SK-N-SH treated with all-trans-retinoic acid at 6 μM for 48 hours (cell line): ENCODE data around the gene FOLR2.
A peak's percentile ranks its signal among the peaks of the same experiment; 100 is the strongest.

ENCODE experiments used
- ATAC-seq: fragments of 200-7000 bp; cut with Tn5 transposase; 3 replicates; pipeline ENCODE4 v1.9.1; 2020; ENCODE audit warnings: mild to moderate bottlenecking, moderate library complexity
- ARNTL ChIP-seq: fragments of 450-650 bp; formaldehyde crosslinking; IDR thresholded peaks from 2 replicates; pipeline ENCODE4 v1.5.0; 2020; ENCODE audit warnings: low read depth, mild to moderate bottlenecking, moderate library complexity, borderline replicate concordance
- BACH2 ChIP-seq: fragments of 250-450 bp; sonication (Bioruptor Pico); IDR thresholded peaks from 2 replicates; pipeline ENCODE4 v1.9.0; 2021; ENCODE audit warnings: mild to moderate bottlenecking, borderline replicate concordance
- CSDC2 ChIP-seq: fragments of 250-450 bp; sonication (Bioruptor Pico); IDR thresholded peaks from 2 replicates; pipeline ENCODE4 v1.5.0; 2020; ENCODE audit warnings: mild to moderate bottlenecking, moderate library complexity
- CSRNP3 ChIP-seq: fragments of 250-450 bp; sonication (Bioruptor Pico); IDR thresholded peaks from 2 replicates; pipeline ENCODE4 v1.5.1; 2021; ENCODE audit warnings: mild to moderate bottlenecking, moderate library complexity
- ESRRG ChIP-seq: fragments of 250-450 bp; sonication (Bioruptor Pico); IDR thresholded peaks from 2 replicates; pipeline ENCODE4 v1.6.1; 2021; ENCODE audit warnings: mild to moderate bottlenecking
- GLIS3 ChIP-seq: fragments of 250-450 bp; sonication (Bioruptor Pico); IDR thresholded peaks from 2 replicates; pipeline ENCODE4 v1.5.0; 2020; ENCODE audit warnings: mild to moderate bottlenecking, moderate library complexity
- ISL1 ChIP-seq: fragments of 250-450 bp; sonication (Bioruptor Pico); IDR thresholded peaks from 2 replicates; pipeline ENCODE4 v2.1.2; 2022; ENCODE audit warnings: mild to moderate bottlenecking, moderate library complexity
- OSR1 ChIP-seq: fragments of 250-450 bp; sonication (Bioruptor Pico); IDR thresholded peaks from 2 replicates; pipeline ENCODE4 v1.8.0; 2022; ENCODE audit warnings: moderate library complexity, mild to moderate bottlenecking, inconsistent platforms
- PATZ1 ChIP-seq: fragments of 250-450 bp; sonication (Bioruptor Pico); IDR thresholded peaks from 2 replicates; pipeline ENCODE4 v1.8.0; 2020; ENCODE audit warnings: mild to moderate bottlenecking, moderate library complexity, borderline replicate concordance
- POU6F1 ChIP-seq: fragments of 250-450 bp; sonication (Bioruptor Pico); IDR thresholded peaks from 2 replicates; pipeline ENCODE4 v1.8.0; 2021; ENCODE audit warnings: low read depth, mild to moderate bottlenecking, moderate library complexity, borderline replicate concordance
- PPARA ChIP-seq: fragments of 250-450 bp; sonication (Bioruptor Pico); IDR thresholded peaks from 2 replicates; pipeline ENCODE4 v1.5.0; 2020; ENCODE audit warnings: mild to moderate bottlenecking, borderline replicate concordance
- RARB ChIP-seq: fragments of 250-450 bp; sonication (Bioruptor Pico); IDR thresholded peaks from 2 replicates; pipeline ENCODE4 v1.8.0; 2021; ENCODE audit warnings: mild to moderate bottlenecking, moderate library complexity
- SNAI2 ChIP-seq: fragments of 250-450 bp; sonication (Bioruptor Pico); IDR thresholded peaks from 2 replicates; pipeline ENCODE4 v1.5.0; 2020; ENCODE audit warnings: mild to moderate bottlenecking, moderate library complexity
- TCF4 ChIP-seq: fragments of 250-450 bp; sonication (Bioruptor Pico); IDR thresholded peaks from 2 replicates; pipeline ENCODE4 v1.8.0; 2021; ENCODE audit warnings: mild to moderate bottlenecking, moderate library complexity, borderline replicate concordance
- TOX ChIP-seq: fragments of 250-450 bp; sonication (Bioruptor Pico); IDR thresholded peaks from 2 replicates; pipeline ENCODE4 v1.8.0; 2021; ENCODE audit warnings: mild to moderate bottlenecking, moderate library complexity, borderline replicate concordance
- TSHZ2 ChIP-seq: fragments of 250-450 bp; sonication (Bioruptor Pico); IDR thresholded peaks from 2 replicates; pipeline ENCODE4 v1.5.0; 2020; ENCODE audit warnings: mild to moderate bottlenecking, moderate library complexity
- ZC3H10 ChIP-seq: fragments of 250-450 bp; sonication (Bioruptor Pico); IDR thresholded peaks from 2 replicates; pipeline ENCODE4 v1.5.1; 2021; ENCODE audit warnings: mild to moderate bottlenecking, moderate library complexity
- ZFP3 ChIP-seq: fragments of 250-450 bp; sonication (Bioruptor Pico); IDR thresholded peaks from 2 replicates; pipeline ENCODE4 v1.5.0; 2020; ENCODE audit warnings: mild to moderate bottlenecking, moderate library complexity
- ZFP30 ChIP-seq: fragments of 450-650 bp; formaldehyde crosslinking; IDR thresholded peaks from 2 replicates; pipeline ENCODE4 v1.5.0; 2022; ENCODE audit warnings: mild to moderate bottlenecking, moderate library complexity
- ZNF565 ChIP-seq: fragments of 450-650 bp; formaldehyde crosslinking; conservative IDR thresholded peaks from 2 replicates; pipeline ENCODE4 v1.5.0; 2020; ENCODE audit warnings: low read depth, mild to moderate bottlenecking, moderate library complexity
- ZNF70 ChIP-seq: fragments of 450-650 bp; formaldehyde crosslinking; IDR thresholded peaks from 2 replicates; pipeline ENCODE4 v1.5.0; 2020; ENCODE audit warnings: mild to moderate bottlenecking, moderate library complexity
- ZNF8 ChIP-seq: fragments of 450-650 bp; formaldehyde crosslinking; IDR thresholded peaks from 2 replicates; pipeline ENCODE4 v1.5.0; 2020; ENCODE audit warnings: mild to moderate bottlenecking, moderate library complexity
- TF ChIP-seq, protein P1 (sequence below): fragments of 250-450 bp; sonication (Bioruptor Pico); IDR thresholded peaks from 2 replicates; pipeline ENCODE4 v1.5.1; 2020; ENCODE audit warnings: low read depth, mild to moderate bottlenecking, moderate library complexity

Gene FOLR2

GRCh38 chr11:72259490-72259889 lies 42.9 kb downstream of the FOLR2 start:
- no peak for ATAC-seq
- TF ChIP-seq ARNTL, result no peak
- no peak for TF ChIP-seq RARB (CRISPR knock-in tag)
- TF ChIP-seq ZFP30, result no peak
- TF ChIP-seq ZNF565 (CRISPR knock-in tag), result no peak
- TF ChIP-seq TSHZ2 (CRISPR knock-in tag), result no peak
- TF ChIP-seq POU6F1 (CRISPR knock-in tag), result no peak
- no peak for TF ChIP-seq ESRRG (CRISPR knock-in tag)

DNA sequence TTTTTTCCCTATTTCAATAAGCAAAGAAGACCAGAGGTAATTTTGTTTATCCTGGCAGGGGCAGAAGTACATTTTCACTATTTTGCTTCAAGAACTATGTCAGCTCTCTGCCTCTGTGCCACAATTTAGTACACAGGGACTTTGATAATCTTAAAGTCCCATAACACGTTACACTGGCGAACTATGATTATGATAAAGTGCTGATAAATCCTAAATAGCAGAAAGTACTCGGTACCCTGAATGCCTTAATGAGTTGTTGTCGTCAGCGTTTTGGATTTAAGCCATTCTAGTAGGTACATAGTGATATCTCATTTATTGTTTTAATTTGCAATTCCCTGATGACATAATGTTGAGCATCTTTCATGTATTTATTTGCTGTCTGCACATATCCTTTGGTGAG lies 44.0 kb downstream of the FOLR2 start:
- no peak for ATAC-seq
- TF ChIP-seq TCF4 (0 out of 2 replicates have a peak, but pooled peaks have one; percentile 22), CSDC2 (no peak), ISL1 (CRISPR knock-in tag) (peak; percentile 63), CSRNP3 (CRISPR knock-in tag) (no peak), ZNF70 (CRISPR knock-in tag) (no peak), TOX (no peak), TSHZ2 (CRISPR knock-in tag) (peak; percentile 79; the same call in 1 of the 2 replicates), SNAI2 (CRISPR knock-in tag) (no peak), ZNF565 (CRISPR knock-in tag) (no peak), OSR1 (CRISPR knock-in tag) (no peak), ZFP3 (CRISPR knock-in tag) (0 out of 2 replicates have a peak, but pooled peaks have one; percentile 15), RARB (CRISPR knock-in tag) (no peak), ZC3H10 (no peak), PPARA (CRISPR knock-in tag) (no peak), ZFP30 (no peak), BACH2 (CRISPR knock-in tag) (0 out of 2 replicates have a peak, but pooled peaks have one; percentile 39)
- TF ChIP-seq, protein P1, sequence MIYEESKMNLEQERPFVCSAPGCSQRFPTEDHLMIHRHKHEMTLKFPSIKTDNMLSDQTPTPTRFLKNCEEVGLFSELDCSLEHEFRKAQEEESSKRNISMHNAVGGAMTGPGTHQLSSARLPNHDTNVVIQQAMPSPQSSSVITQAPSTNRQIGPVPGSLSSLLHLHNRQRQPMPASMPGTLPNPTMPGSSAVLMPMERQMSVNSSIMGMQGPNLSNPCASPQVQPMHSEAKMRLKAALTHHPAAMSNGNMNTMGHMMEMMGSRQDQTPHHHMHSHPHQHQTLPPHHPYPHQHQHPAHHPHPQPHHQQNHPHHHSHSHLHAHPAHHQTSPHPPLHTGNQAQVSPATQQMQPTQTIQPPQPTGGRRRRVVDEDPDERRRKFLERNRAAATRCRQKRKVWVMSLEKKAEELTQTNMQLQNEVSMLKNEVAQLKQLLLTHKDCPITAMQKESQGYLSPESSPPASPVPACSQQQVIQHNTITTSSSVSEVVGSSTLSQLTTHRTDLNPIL (CRISPR knock-in tag), result 0 out of 2 replicates have a peak, but pooled peaks have one; percentile 13

DNA sequence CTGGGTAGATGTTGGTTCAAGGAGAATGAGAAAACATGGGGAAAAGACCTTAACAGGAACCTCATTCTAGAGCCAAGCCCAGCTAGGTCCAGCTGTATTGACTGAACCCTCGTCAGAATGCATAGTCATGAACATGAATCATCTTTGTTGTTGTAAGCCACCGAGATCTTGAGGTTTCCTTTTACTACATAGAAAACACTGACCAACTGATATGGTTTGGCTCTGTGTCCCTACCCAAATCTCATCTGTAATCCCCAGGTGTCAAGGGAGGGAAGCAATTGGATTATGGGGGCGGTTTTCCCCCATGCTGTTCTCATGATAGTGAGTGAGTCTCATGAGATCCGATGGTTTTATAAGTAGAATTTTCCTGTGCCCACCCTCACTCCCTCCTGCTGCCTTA lies 46.8 kb downstream of the FOLR2 start:
- ATAC-seq, result no peak
- no peak for TF ChIP-seq GLIS3 (CRISPR knock-in tag)
- TF ChIP-seq TOX, result no peak
- TF ChIP-seq PPARA (CRISPR knock-in tag), result no peak
- TF ChIP-seq, protein P1 (CRISPR knock-in tag), result no peak
- TF ChIP-seq CSRNP3 (CRISPR knock-in tag), result no peak
- TF ChIP-seq ZNF8 (CRISPR knock-in tag), result no peak
- no peak for TF ChIP-seq ZC3H10
- no peak for TF ChIP-seq ZFP3 (CRISPR knock-in tag)
- TF ChIP-seq BACH2 (CRISPR knock-in tag), result no peak
- no peak for TF ChIP-seq SNAI2 (CRISPR knock-in tag)
- TF ChIP-seq RARB (CRISPR knock-in tag), result no peak
- TF ChIP-seq ZNF565 (CRISPR knock-in tag), result no peak
- no peak for TF ChIP-seq PATZ1 (CRISPR knock-in tag)
- TF ChIP-seq ZNF70 (CRISPR knock-in tag), result no peak
- TF ChIP-seq, all 23 proteins: peak for 0
